Cerebellar cortex (tissue), 1 donor: ENCODE data around the gene PRKCQ.
"Not testable (repeated sequence)": the region's sequence is repeated elsewhere in the genome, so short reads cannot be mapped to it uniquely, and the experiment has no call there.

Experiments used
- DNase-seq: peaks from one replicate; pipeline ENCODE4 v3.0.0-alpha.2; 2015; ENCODE audit warnings: low spot score

Gene PRKCQ

GRCh38 chr10:6593241-6593671 is 13.2 kb upstream of the PRKCQ start:
- no peak for DNase-seq

- DNase-seq = no peak
These were observed 12.0 kb upstream of the PRKCQ start for GRCh38 chr10:6592080-6592479.

- no peak for DNase-seq
These were observed 11.6 kb upstream of the PRKCQ start for GRCh38 chr10:6591668-6592067.

DNA sequence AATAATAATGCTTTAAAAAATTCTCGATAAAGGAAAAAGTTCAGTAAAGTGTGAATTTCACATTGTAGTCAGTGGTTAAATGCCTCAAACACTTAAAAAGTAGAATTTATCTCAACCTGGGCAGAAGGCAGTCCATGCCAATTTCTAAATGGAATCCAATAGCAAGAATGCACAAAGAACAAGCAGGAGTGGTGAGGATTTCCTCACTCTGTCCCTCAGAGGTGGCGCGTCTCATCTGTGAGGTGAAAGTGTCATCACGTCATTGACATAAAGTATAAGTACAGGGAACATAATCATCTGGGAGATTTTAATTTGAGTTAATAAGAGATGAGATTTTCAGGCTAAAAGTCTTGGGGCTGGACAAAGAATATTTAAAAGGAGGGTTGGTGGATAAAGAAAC is 10.0 kb upstream of the PRKCQ start:
- DNase-seq = no peak

GRCh38 chr10:6589287-6590094 is 9.4 kb upstream of the PRKCQ start:
- DNase-seq = no peak

- DNase-seq = no peak
These were observed 8.8 kb upstream of the PRKCQ start for GRCh38 chr10:6588845-6589244.

GRCh38 chr10:6588082-6588481 is 8.0 kb upstream of the PRKCQ start:
- DNase-seq = no peak

DNA sequence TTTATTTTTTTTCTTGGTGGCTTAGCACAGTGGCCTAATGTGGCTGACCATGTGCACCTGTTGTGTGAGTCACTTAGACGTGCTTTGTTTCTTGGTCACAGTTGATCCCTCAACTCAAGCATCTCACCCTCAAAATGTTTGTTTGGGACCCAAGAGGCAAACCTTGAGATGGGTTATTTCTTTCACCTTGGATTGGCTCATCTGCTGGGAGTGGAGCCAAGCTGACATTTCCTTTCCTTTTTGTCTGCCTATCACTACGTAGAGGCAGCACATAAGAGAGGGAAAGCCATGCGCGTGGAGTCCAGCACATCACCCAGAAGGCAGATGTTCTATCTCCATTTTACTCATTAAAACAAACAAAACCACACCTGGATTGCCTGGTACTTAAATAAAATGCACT is 6.4 kb upstream of the PRKCQ start:
- no peak for DNase-seq

DNA sequence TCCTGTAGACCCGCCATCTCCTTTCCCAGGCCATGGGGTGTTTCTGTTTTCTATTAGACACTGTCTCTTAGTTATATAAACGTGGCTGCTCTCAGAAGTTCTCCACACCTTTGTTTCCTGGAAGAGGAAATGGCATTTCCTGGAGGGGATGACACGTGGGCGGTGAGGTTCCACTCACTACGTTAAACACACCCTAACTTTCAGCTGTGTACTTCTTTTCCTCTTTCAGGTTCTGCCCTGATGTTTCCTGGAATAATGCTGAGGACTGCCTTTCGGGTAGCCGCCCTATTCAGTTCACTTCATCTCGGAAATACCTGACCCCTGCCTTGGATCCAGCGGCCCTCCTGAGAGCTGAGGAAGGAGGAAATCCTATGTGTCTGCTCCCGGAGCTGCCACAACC is 3.4 kb upstream of the PRKCQ start:
- no peak for DNase-seq

DNA sequence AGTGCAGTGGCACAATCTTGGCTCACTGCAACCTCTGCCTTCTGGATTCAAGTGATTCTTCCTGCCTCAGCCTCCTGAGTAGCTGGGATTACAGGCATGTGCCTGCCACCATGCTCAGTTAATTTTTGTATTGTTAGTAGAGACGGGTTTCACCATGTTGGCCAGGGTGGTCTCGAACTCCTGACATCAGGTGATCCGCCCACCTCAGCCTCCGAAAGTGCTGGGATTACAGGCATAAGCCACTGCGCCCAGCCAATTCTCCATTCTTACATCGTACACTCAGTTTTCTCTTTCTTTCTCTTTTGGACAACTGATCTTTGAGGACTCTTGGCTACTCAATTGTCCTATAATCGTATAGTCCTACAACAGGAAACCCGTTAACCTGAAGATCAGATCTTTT is 2.8 kb upstream of the PRKCQ start:
- not testable (repeated sequence) for DNase-seq

GRCh38 chr10:6582298-6582697 is 2.2 kb upstream of the PRKCQ start:
- no peak for DNase-seq

DNA sequence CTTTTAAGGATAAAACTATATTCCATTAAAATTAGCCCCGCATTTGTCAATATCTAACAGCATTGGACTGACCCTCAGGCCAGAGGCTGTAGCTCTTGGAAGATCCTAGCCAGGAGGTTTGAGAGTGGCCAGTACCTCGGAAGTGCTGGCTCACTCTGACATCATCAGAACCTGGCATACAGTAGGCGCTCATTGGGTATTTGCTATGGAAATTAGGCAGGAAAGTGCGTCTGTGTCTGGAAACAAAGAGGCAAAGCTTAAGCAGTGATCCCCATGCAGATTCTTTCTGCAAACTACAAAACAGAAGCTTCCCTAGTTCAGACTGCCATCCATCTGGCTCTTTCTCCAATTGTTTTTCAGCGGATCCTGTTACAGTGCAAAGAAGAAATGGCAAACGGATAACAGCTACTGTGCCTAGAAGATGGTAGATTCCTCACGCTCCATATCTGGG is 1.7 kb upstream of the PRKCQ start:
- DNase-seq = no peak

GRCh38 chr10:6581223-6581622 is 1.1 kb upstream of the PRKCQ start:
- not testable (repeated sequence) for DNase-seq

GRCh38 chr10:6580279-6581029 is 378 bp upstream of the PRKCQ start:
- peak; percentile 15 for DNase-seq

GRCh38 chr10:6579183-6579903 is 733 bp downstream of the PRKCQ start:
- no peak for DNase-seq

GRCh38 chr10:6578795-6579182 is 1.3 kb downstream of the PRKCQ start:
- DNase-seq = no peak

DNA sequence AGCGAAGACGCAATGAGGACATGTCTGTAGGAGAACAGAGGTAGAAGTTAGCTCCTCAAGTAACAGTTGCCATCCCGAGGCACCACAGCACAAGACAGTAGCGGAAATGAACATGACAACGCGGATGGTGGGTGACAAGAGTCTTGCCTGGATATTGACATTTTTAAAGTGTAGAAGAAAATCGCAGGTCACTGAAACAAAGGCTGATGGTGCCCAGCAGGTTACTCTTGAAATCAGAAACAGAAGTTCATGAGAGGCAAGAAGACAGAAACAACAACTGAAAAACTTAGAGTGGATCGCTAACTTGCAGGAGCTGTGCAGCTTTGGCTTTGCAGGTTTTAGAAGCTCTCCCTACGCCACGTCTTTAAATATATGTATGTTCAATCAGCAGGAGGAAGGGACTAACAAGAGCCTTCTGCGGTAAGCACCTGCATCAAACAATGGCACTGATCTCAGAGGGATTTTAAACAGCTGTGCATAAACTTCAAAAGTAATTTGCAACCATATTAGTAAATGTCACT is 1.8 kb downstream of the PRKCQ start:
- no peak for DNase-seq

DNA sequence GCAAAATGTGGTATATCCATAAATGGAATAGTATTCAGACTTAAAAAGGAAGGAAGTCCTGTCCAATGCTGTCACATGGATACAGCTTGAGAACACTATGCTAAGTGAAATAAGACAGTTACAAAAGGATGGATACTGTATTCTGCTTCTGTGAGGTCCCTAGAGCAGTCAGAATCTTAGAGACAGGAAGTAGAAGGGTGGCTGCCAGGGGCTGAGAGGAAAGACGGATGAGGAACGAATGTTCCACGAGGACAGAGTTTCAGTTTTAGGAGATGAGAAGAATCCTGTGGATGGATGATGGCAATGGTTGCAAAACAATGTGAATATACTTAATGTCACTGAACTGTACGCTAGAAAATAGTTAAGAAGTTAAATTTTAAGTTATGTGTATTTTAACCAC is 3.8 kb downstream of the PRKCQ start:
- no peak for DNase-seq

- no peak for DNase-seq
These were observed 5.4 kb downstream of the PRKCQ start for GRCh38 chr10:6574664-6575176.

- DNase-seq = no peak
These were observed 9.2 kb downstream of the PRKCQ start for GRCh38 chr10:6570893-6571292.

DNA sequence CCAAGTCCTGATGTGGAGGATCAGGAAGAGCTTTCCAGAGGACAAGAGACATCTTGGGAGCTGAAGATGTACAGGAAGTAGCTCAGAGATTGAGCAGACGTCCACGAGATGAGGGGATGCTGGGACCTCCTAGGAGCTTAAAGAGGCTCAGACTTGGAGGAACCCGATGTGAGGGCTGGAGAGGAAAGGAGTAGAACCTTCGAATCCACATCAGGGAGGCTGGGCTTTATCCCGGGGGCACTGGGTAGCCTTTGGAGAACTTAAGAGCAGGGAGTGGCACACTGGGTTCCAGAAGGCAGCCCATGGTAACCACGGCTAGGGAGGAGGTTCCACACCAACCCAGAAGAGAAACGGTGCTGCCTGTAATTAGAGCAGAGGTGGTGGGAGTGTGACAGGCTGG is 10.8 kb downstream of the PRKCQ start:
- DNase-seq = no peak

DNA sequence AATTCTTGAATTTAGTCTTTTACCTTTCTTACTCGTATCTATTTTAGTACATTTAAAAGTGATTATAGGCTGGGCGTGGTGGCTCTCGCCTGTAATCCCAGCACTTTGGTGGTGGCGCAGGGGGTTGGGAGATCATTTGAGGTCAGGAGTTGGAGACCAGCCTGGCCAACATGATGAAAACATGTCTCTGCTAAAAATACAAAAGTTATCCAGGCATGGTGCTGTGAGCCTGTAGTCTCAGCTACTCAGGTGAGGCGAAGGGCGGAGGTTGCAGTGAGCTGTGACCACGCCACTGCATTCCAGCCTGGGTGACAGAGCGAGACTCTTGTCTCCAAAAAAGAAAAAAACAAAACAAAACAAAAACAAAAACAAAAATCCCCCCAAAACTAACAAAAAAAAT is 12.2 kb downstream of the PRKCQ start:
- DNase-seq = no peak
